LNCAP (cell line): ENCODE measurements around the gene POFUT1.

Experiments
- CTCF ChIP-seq: fragments of 450-650 bp; IDR thresholded peaks from 2 replicates; pipeline ENCODE4 v1.5.1; 2017; ENCODE audit warnings: mild to moderate bottlenecking

POFUT1 gene

GRCh38 chr20:32207626-32208498, at the start of gene POFUT1, which contains the start of gene PLAGL2:
Gene POFUT1, plus strand, starts transcription at chr20:32207880. Its CDS starts 62 bp downstream, at chr20:32207942.
Gene PLAGL2, minus strand, starts transcription at chr20:32207743. Its CDS starts 5,565 bp downstream, at chr20:32202178.
- peak; percentile 40; the same call in 1 of the 2 replicates for TF ChIP-seq CTCF

- TF ChIP-seq CTCF, result no peak
Measured at GRCh38 chr20:32158351-32158750, 49.3 kb upstream of the POFUT1 start.

GRCh38 chr20:32158943-32159660, 48.6 kb upstream of the POFUT1 start:
- TF ChIP-seq CTCF, result no peak

GRCh38 chr20:32159766-32160221, 47.9 kb upstream of the POFUT1 start:
- TF ChIP-seq CTCF, result no peak

- TF ChIP-seq CTCF, result no peak
Measured at GRCh38 chr20:32160341-32160740, 47.3 kb upstream of the POFUT1 start.

GRCh38 chr20:32162351-32162750, 45.3 kb upstream of the POFUT1 start:
- TF ChIP-seq CTCF, result no peak

GRCh38 chr20:32163951-32164350, 43.7 kb upstream of the POFUT1 start:
- no peak for TF ChIP-seq CTCF
